GM12878 (cell line): ENCODE data around the gene SEC24D. TPM values are rescaled to one million over a fixed set of nuclear protein-coding genes. Genes with fewer than 3 reads are reported as not detected.

ENCODE experiments used
- ATAC-seq: fragments of 200-7000 bp; cut with Tn5 transposase; 3 replicates; pipeline ENCODE4 v1.9.1; 2020; ENCODE audit warnings: mild to moderate bottlenecking, moderate library complexity
- BruUV-seq: library from RNA; stranded (reverse); fragments of 400-500 nt; replicated peaks from 2 replicates; lab custom pipeline; 2021; lab: Mats Ljungman, UMichigan
- CTCF ChIA-PET: fragments of 300-600 bp; sonication (Branson Sonifier 250); formaldehyde crosslinking; extraction: SDS; loops from one replicate; lab custom pipeline; 2021; ENCODE audit warnings: inconsistent platforms; lab: Yijun Ruan, JAX
- POLR2A ChIA-PET: fragments of 350-600 bp; formaldehyde crosslinking; extraction: SDS; loops from one replicate; lab custom pipeline; 2021; ENCODE audit warnings: inconsistent platforms; lab: Charles Lee
- RAD21 ChIA-PET: fragments of 300-600 bp; sonication (Branson Sonifier 250); formaldehyde crosslinking; loops from one replicate; lab custom pipeline; 2023; ENCODE audit warnings: antibody characterized with exemption; ENCODE audit not compliant: unreplicated experiment; lab: Charles Lee
- SMC1A ChIA-PET: fragments of 300-600 bp; sonication (Branson Sonifier 250); formaldehyde crosslinking; loops from one replicate; lab custom pipeline; 2023; ENCODE audit not compliant: unreplicated experiment, uncharacterized antibody; lab: Charles Lee
- DNase-seq: peaks from one replicate; pipeline ENCODE4 v3.0.0-alpha.2; 2011; ENCODE audit warnings: low read depth, low spot score
- FAIRE-seq: peaks from 3 replicates; lab custom pipeline; 2011; peaks lifted over from hg19 to GRCh38; lab: Jason Lieb, UNC
- H2AFZ ChIP-seq: 2 replicates; pipeline ENCODE4 v1.6.0; 2011; ENCODE audit warnings: low read depth, low read length, control low read depth; ENCODE audit not compliant: control insufficient read depth
- H3K27ac ChIP-seq: 2 replicates; pipeline ENCODE4 v1.5.1; 2011; ENCODE audit warnings: control low read depth; ENCODE audit not compliant: control insufficient read depth, insufficient read depth
- H3K27me3 ChIP-seq, 2 experiments: replicated peaks in 1 of 2; 2 replicates each; pipeline versions ENCODE4 v1.6.0 to v1.6.1; 2011; ENCODE audit warnings: low read length in 1 of 2; ENCODE audit not compliant: control insufficient read depth in 2 of 2, insufficient read depth in 2 of 2
- H3K36me3 ChIP-seq, 2 experiments: 2 replicates each; pipeline ENCODE4 v1.5.1; 2011; ENCODE audit warnings: low read length in 1 of 2; ENCODE audit not compliant: control insufficient read depth in 2 of 2, insufficient read depth in 2 of 2
- H3K4me1 ChIP-seq: 2 replicates; pipeline ENCODE4 v1.6.1; 2011; ENCODE audit warnings: mild to moderate bottlenecking, low read length, moderate library complexity, mixed read lengths; ENCODE audit not compliant: control insufficient read depth, insufficient read depth
- H3K4me2 ChIP-seq: 2 replicates; pipeline ENCODE4 v1.6.0; 2011; ENCODE audit warnings: control low read depth; ENCODE audit not compliant: control insufficient read depth, insufficient read depth
- H3K4me3 ChIP-seq: fragments of 200-600 bp; sonication (generic); 2 replicates; pipeline ENCODE4 v1.5.1; 2016
- H3K79me2 ChIP-seq: 2 replicates; pipeline ENCODE4 v1.6.0; 2011; ENCODE audit warnings: low read length; ENCODE audit not compliant: control insufficient read depth, insufficient read depth
- H3K9ac ChIP-seq: 2 replicates; pipeline ENCODE4 v1.8.0; 2011; ENCODE audit warnings: low read length, control low read depth, mixed read lengths; ENCODE audit not compliant: control insufficient read depth, insufficient read depth
- H3K9me3 ChIP-seq: replicated peaks from 3 replicates; pipeline ENCODE4 v1.5.1; 2011; ENCODE audit warnings: mild to moderate bottlenecking, low read length; ENCODE audit not compliant: control insufficient read depth, insufficient read depth
- H4K20me1 ChIP-seq: 2 replicates; pipeline ENCODE4 v1.6.0; 2011; ENCODE audit not compliant: control insufficient read depth, insufficient read depth
- CHD2 ChIP-seq: IDR thresholded peaks from 2 replicates; pipeline ENCODE4 v1.6.1; 2011; ENCODE audit warnings: low read depth, low read length, improper control_type of control experiment, borderline replicate concordance
- EP300 ChIP-seq, 2 experiments: fragments of 150-350 bp in 1 of 2; IDR thresholded peaks; 2 replicates each; pipeline ENCODE4 v1.6.1; 2011 to 2012; ENCODE audit warnings: low read depth in 2 of 2, low read length in 2 of 2, borderline replicate concordance in 1 of 2, improper control_type of control experiment in 1 of 2, inconsistent platforms in 1 of 2; ENCODE audit not compliant: control insufficient read depth in 1 of 2
- ETV6 ChIP-seq, 2 experiments: fragments of 450-650 bp in 1 of 2; IDR thresholded peaks in 1 of 2; conservative IDR thresholded peaks in 1 of 2; 2 replicates each; pipeline ENCODE4 v1.6.1; 2014; ENCODE audit warnings: antibody characterized with exemption in 1 of 2, borderline replicate concordance in 1 of 2, low read depth in 1 of 2, mild to moderate bottlenecking in 1 of 2, moderate library complexity in 1 of 2
- FOXK2 ChIP-seq: fragments of 450-650 bp; IDR thresholded peaks from 2 replicates; pipeline ENCODE4 v1.6.1; 2017; ENCODE audit warnings: mild to moderate bottlenecking, moderate library complexity
- IKZF2 ChIP-seq, 2 experiments: fragments of 450-650 bp; IDR thresholded peaks; 2 replicates each; pipeline ENCODE4 v1.6.1; 2017; ENCODE audit warnings: mild to moderate bottlenecking in 2 of 2, moderate library complexity in 2 of 2
- IRF4 ChIP-seq: IDR thresholded peaks from 2 replicates; pipeline ENCODE4 v1.6.1; 2011; ENCODE audit warnings: low read depth, low read length
- NFIC ChIP-seq: IDR thresholded peaks from 2 replicates; pipeline ENCODE4 v1.6.1; 2012; ENCODE audit warnings: low read depth, mild to moderate bottlenecking, inconsistent platforms, low read length, moderate library complexity
- PML ChIP-seq: IDR thresholded peaks from 2 replicates; pipeline ENCODE4 v1.6.1; 2012; ENCODE audit warnings: low read length, inconsistent platforms
- POLR2AphosphoS5 ChIP-seq: IDR thresholded peaks from 2 replicates; pipeline ENCODE4 v1.6.1; 2011; ENCODE audit warnings: mild to moderate bottlenecking, low read length, inconsistent platforms
- RAD51 ChIP-seq: fragments of 450-650 bp; IDR thresholded peaks from 2 replicates; pipeline ENCODE4 v1.6.1; 2016; ENCODE audit warnings: moderate library complexity, mild to moderate bottlenecking, inconsistent platforms
- SREBF2 ChIP-seq: IDR thresholded peaks from 2 replicates; pipeline ENCODE4 v1.6.1; 2012; ENCODE audit warnings: mild to moderate bottlenecking, low read length
- TARDBP ChIP-seq: IDR thresholded peaks from 2 replicates; pipeline ENCODE4 v1.6.1; 2016; ENCODE audit warnings: borderline replicate concordance
- WRNIP1 ChIP-seq: IDR thresholded peaks from 2 replicates; pipeline ENCODE4 v1.6.1; 2011; ENCODE audit warnings: low read depth, low read length, improper control_type of control experiment, borderline replicate concordance
- WGBS: methylation state at CpG from one replicate; pipeline ENCODE4 v1.1.6; 2016; ENCODE audit warnings: low lambda C conversion rate; ENCODE audit not compliant: insufficient replicate concordance, insufficient coverage; ENCODE audit errors: missing lambda C conversion rate; 5-methylcytosine and 5-hydroxymethylcytosine counted together
- in situ Hi-C: fragments of 300-500 bp; cut with MboI; formaldehyde crosslinking; loops from 9 replicates; pipeline ENCODE4 v1.14.3; 2018; ENCODE audit warnings: mixed read lengths
- intact Hi-C: fragments of 100-400 bp; cut with micrococcal nuclease; formaldehyde crosslinking; loops from one replicate; pipeline ENCODE4 v1.14.2; 2022; ENCODE audit not compliant: unreplicated experiment
- polyA plus RNA-seq, 11 experiments: library from polyadenylated mRNA; depleted of rRNA in 4 of 11; unstranded in 6 of 11; stranded (reverse) in 5 of 11; fragments of >200 nt; fragmentation: Nextera tagmentation in 4 of 11; fragmentation: Illumina TruSeq in 1 of 11; extraction: Ambion mirVana in 4 of 11; extraction: Trizol in 1 of 11; gene quantifications; 1 replicate in 1 of 11; 2 replicates in 10 of 11; pipeline versions ENCODE4 v1.2.1 to v1.2.3, GENCODE V29; 2011 to 2016; ENCODE audit warnings: inconsistent platforms in 2 of 11, missing spikeins in 2 of 11, low read depth in 1 of 11
- total RNA-seq, 4 experiments: library from RNA; depleted of rRNA in 3 of 4; stranded (reverse); fragments of >200 nt in 3 of 4; fragmentation: Illumina TruSeq in 1 of 4; extraction: Trizol in 1 of 4; gene quantifications; 2 replicates each; pipeline versions ENCODE4 v1.2.1 to v1.2.3, GENCODE V29; 2013 to 2021
- TF ChIP-seq, protein P1 (sequence below): fragments of 450-650 bp; IDR thresholded peaks from 2 replicates; pipeline ENCODE4 v1.6.1; 2018; ENCODE audit warnings: borderline replicate concordance, mild to moderate bottlenecking; ENCODE audit not compliant: partially characterized antibody
- TF ChIP-seq, protein P2 (sequence below): IDR thresholded peaks from 2 replicates; pipeline ENCODE4 v1.6.1; 2011; ENCODE audit warnings: mild to moderate bottlenecking, low read depth, low read length, moderate library complexity; ENCODE audit not compliant: insufficient replicate concordance
- TF ChIP-seq, protein P3 (sequence below): fragments of 450-650 bp; IDR thresholded peaks from 2 replicates; pipeline ENCODE4 v1.6.1; 2016; ENCODE audit warnings: mild to moderate bottlenecking

SEC24D gene
- total and polyA plus RNA-seq, 10 of the 15 experiments (the other 5 are each of a cell fraction or from before 2014, with no cell fraction given): 12.8 to 61.9 (median 25.6) TPM

DNA sequence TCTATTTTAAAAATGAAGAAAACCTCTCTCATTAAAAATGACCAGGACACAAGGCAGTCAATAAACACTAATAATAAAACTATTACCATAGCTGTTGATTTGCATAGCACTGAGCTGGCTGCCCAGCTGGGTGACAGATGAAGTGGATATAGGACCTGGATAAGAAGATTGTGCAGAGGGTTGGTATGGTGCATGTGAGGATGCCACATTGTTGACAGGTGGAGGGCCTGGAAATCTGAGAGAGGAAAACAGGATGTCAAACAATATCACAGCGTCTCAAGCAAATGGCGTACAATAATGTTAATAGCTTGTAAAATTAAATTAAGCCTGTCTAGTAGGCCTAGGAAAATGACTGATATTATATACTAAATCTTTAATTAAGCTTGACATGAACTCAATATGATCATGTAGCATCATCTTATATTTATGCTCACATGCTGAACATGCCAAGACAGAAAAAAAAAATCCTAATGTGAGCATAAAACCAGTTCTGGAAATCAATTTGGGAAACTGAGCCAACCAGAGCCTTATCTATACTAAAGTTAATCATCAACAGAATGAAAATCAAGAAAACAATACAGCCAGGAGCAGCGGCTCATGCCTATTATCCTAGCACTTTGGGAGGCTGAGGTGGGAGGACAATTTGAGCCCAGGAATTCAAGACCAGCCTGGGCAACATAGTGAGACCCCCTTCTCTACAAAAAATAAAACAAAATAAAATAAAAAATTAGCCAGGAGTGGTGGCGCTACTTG, 18.6 kb downstream of the SEC24D start:
- ATAC-seq (no peak), FAIRE-seq (no peak), DNase-seq (no peak)
- no peaks in the 10 kb centered on the region for H3K27me3 ChIP-seq
- ChIA-PET CTCF (interaction anchor here (1.0 to 2.1 kb wide), 2 partner anchors 46 to 47 kb away, joined by 3 to 8 read pairs; no protein-coding TSS in a partner anchor), SMC1A (interaction anchor here (0.6 to 1.3 kb wide), 3 partner anchors 9 to 696 kb away, joined by 3 read pairs; no protein-coding TSS in a partner anchor), RAD21 (interaction anchor here (0.6 kb wide), 1 partner anchor 899 kb away, joined by 3 read pairs; no protein-coding TSS in a partner anchor), POLR2A (interaction anchor here (0.6 kb wide), 1 partner anchor 71 kb away, joined by 3 read pairs; no protein-coding TSS in a partner anchor)
- no TSS peak for BruUV-seq
- 99% methylated on average over 4 of the region's 4 CpGs for WGBS
- no peak for TF ChIP-seq WRNIP1
- TF ChIP-seq POLR2AphosphoS5: no peak
- TF ChIP-seq, protein P1, sequence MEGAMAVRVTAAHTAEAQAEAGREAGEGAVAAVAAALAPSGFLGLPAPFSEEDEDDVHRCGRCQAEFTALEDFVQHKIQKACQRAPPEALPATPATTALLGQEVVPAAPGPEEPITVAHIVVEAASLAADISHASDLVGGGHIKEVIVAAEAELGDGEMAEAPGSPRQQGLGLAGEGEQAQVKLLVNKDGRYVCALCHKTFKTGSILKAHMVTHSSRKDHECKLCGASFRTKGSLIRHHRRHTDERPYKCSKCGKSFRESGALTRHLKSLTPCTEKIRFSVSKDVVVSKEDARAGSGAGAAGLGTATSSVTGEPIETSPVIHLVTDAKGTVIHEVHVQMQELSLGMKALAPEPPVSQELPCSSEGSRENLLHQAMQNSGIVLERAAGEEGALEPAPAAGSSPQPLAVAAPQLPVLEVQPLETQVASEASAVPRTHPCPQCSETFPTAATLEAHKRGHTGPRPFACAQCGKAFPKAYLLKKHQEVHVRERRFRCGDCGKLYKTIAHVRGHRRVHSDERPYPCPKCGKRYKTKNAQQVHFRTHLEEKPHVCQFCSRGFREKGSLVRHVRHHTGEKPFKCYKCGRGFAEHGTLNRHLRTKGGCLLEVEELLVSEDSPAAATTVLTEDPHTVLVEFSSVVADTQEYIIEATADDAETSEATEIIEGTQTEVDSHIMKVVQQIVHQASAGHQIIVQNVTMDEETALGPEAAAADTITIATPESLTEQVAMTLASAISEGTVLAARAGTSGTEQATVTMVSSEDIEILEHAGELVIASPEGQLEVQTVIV: no peak
- TF ChIP-seq SREBF2: no peak
- TF ChIP-seq NFIC: no peak
- no peak for TF ChIP-seq RAD51
- no peak for TF ChIP-seq FOXK2
- no peak for TF ChIP-seq CHD2
- TF ChIP-seq, protein P2, sequence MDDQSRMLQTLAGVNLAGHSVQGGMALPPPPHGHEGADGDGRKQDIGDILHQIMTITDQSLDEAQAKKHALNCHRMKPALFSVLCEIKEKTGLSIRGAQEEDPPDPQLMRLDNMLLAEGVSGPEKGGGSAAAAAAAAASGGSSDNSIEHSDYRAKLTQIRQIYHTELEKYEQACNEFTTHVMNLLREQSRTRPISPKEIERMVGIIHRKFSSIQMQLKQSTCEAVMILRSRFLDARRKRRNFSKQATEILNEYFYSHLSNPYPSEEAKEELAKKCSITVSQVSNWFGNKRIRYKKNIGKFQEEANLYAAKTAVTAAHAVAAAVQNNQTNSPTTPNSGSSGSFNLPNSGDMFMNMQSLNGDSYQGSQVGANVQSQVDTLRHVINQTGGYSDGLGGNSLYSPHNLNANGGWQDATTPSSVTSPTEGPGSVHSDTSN: no peak
- no peak for TF ChIP-seq TARDBP
- TF ChIP-seq PML: no peak
- TF ChIP-seq, protein P3, sequence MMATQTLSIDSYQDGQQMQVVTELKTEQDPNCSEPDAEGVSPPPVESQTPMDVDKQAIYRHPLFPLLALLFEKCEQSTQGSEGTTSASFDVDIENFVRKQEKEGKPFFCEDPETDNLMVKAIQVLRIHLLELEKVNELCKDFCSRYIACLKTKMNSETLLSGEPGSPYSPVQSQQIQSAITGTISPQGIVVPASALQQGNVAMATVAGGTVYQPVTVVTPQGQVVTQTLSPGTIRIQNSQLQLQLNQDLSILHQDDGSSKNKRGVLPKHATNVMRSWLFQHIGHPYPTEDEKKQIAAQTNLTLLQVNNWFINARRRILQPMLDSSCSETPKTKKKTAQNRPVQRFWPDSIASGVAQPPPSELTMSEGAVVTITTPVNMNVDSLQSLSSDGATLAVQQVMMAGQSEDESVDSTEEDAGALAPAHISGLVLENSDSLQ: no peak
- TF ChIP-seq EP300 (IDR thresholded peaks at IDR 0.05; ENCODE audit: borderline replicate concordance in 1 of 2, control insufficient read depth in 1 of 2, low read depth in 2 of 2, low read length in 2 of 2): no peak
- no peak for TF ChIP-seq IKZF2 (IDR thresholded peaks at IDR 0.05)
- TF ChIP-seq ETV6 (conservative IDR thresholded peaks at IDR 0.05 in 1 of 2, IDR thresholded peaks at IDR 0.05 in 1 of 2; ENCODE audit: borderline replicate concordance in 1 of 2, low read depth in 1 of 2): no peak
- no peak for TF ChIP-seq IRF4
- H3K9me3 ChIP-seq: no peaks in the 10 kb centered on the region
- H3K4me2 ChIP-seq: no peak overlapping the region
- H3K4me3 ChIP-seq: no peak overlapping the region
- H3K79me2 ChIP-seq: peaks cover 8% of the 10 kb centered on the region
- H3K9ac ChIP-seq: no peak overlapping the region
- no peak overlapping the region for H3K27ac ChIP-seq
- in situ Hi-C loops (no loop called here), intact Hi-C loops (no loop called here)
- H3K4me1 ChIP-seq: no peaks in the 10 kb centered on the region
- H2AFZ ChIP-seq: no peak overlapping the region
- H3K36me3 ChIP-seq: peaks cover 6 to 31% of the 10 kb centered on the region in 2 experiments
- H4K20me1 ChIP-seq: no peaks in the 10 kb centered on the region
